Measurements from ENCODE around the gene RNF34.

Gene RNF34

GRCh38 chr12:121392325-121392716, 7.6 kb upstream of the RNF34 start:
- no peak for DNase-seq (ENCODE audit: low read depth in 1 of 2, low spot score in 1 of 2)
- no peaks in the 10 kb centered on the region for H3K27me3 ChIP-seq (ENCODE audit: insufficient read depth, poor library complexity, severe bottlenecking)
- no peak overlapping the region for H3K27ac ChIP-seq (replicated peaks)
- no peak overlapping the region for H3K4me3 ChIP-seq (replicated peaks; ENCODE audit: insufficient read depth, low read length)
- TF ChIP-seq, protein P1, sequence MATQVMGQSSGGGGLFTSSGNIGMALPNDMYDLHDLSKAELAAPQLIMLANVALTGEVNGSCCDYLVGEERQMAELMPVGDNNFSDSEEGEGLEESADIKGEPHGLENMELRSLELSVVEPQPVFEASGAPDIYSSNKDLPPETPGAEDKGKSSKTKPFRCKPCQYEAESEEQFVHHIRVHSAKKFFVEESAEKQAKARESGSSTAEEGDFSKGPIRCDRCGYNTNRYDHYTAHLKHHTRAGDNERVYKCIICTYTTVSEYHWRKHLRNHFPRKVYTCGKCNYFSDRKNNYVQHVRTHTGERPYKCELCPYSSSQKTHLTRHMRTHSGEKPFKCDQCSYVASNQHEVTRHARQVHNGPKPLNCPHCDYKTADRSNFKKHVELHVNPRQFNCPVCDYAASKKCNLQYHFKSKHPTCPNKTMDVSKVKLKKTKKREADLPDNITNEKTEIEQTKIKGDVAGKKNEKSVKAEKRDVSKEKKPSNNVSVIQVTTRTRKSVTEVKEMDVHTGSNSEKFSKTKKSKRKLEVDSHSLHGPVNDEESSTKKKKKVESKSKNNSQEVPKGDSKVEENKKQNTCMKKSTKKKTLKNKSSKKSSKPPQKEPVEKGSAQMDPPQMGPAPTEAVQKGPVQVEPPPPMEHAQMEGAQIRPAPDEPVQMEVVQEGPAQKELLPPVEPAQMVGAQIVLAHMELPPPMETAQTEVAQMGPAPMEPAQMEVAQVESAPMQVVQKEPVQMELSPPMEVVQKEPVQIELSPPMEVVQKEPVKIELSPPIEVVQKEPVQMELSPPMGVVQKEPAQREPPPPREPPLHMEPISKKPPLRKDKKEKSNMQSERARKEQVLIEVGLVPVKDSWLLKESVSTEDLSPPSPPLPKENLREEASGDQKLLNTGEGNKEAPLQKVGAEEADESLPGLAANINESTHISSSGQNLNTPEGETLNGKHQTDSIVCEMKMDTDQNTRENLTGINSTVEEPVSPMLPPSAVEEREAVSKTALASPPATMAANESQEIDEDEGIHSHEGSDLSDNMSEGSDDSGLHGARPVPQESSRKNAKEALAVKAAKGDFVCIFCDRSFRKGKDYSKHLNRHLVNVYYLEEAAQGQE (IDR thresholded peaks at IDR 0.05; ENCODE audit: insufficient replicate concordance, low read depth) = no peak
- no peak for TF ChIP-seq SPI1 (IDR thresholded peaks at IDR 0.05; ENCODE audit: borderline replicate concordance, low read depth)
- no peak for TF ChIP-seq GABPA (IDR thresholded peaks at IDR 0.05; ENCODE audit: low read depth)
- TF ChIP-seq, protein P2, sequence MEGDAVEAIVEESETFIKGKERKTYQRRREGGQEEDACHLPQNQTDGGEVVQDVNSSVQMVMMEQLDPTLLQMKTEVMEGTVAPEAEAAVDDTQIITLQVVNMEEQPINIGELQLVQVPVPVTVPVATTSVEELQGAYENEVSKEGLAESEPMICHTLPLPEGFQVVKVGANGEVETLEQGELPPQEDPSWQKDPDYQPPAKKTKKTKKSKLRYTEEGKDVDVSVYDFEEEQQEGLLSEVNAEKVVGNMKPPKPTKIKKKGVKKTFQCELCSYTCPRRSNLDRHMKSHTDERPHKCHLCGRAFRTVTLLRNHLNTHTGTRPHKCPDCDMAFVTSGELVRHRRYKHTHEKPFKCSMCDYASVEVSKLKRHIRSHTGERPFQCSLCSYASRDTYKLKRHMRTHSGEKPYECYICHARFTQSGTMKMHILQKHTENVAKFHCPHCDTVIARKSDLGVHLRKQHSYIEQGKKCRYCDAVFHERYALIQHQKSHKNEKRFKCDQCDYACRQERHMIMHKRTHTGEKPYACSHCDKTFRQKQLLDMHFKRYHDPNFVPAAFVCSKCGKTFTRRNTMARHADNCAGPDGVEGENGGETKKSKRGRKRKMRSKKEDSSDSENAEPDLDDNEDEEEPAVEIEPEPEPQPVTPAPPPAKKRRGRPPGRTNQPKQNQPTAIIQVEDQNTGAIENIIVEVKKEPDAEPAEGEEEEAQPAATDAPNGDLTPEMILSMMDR (IDR thresholded peaks at IDR 0.05; ENCODE audit: insufficient read depth, low read length) = no peak
- TF ChIP-seq POLR2AphosphoS5 (IDR thresholded peaks at IDR 0.05; ENCODE audit: low read depth) = no peak

- no peak for DNase-seq (ENCODE audit: low read depth in 1 of 2, low spot score in 1 of 2)
- Histone ChIP-seq H3K27me3 (ENCODE audit: insufficient read depth, poor library complexity, severe bottlenecking) (no peaks in the 10 kb centered on the region), H3K27ac (replicated peaks) (no peak overlapping the region), H3K4me3 (replicated peaks; ENCODE audit: insufficient read depth, low read length) (no peak overlapping the region)
- TF ChIP-seq, protein P1 (IDR thresholded peaks at IDR 0.05; ENCODE audit: insufficient replicate concordance, low read depth) = no peak
- TF ChIP-seq GABPA (IDR thresholded peaks at IDR 0.05; ENCODE audit: low read depth) = no peak
- no peak for TF ChIP-seq POLR2AphosphoS5 (IDR thresholded peaks at IDR 0.05; ENCODE audit: low read depth)
- TF ChIP-seq, protein P2 (IDR thresholded peaks at IDR 0.05; ENCODE audit: insufficient read depth, low read length) = no peak
- TF ChIP-seq SPI1 (IDR thresholded peaks at IDR 0.05; ENCODE audit: borderline replicate concordance, low read depth) = no peak
Measured at GRCh38 chr12:121397521-121397920, 2.4 kb upstream of the RNF34 start.

- DNase-seq (ENCODE audit: low read depth in 1 of 2, low spot score in 1 of 2) = no peak
Measured at GRCh38 chr12:121398355-121398754, 1.6 kb upstream of the RNF34 start.

More at GRCh38 chr12:121398355-121398754, 1.6 kb upstream of the RNF34 start:
- Histone ChIP-seq H3K27me3 (ENCODE audit: insufficient read depth, poor library complexity, severe bottlenecking) (no peaks in the 10 kb centered on the region), H3K4me3 (replicated peaks; ENCODE audit: insufficient read depth, low read length) (no peak overlapping the region), H3K27ac (replicated peaks) (no peak overlapping the region)
- TF ChIP-seq GABPA (IDR thresholded peaks at IDR 0.05; ENCODE audit: low read depth) (no peak), POLR2AphosphoS5 (IDR thresholded peaks at IDR 0.05; ENCODE audit: low read depth) (no peak), SPI1 (IDR thresholded peaks at IDR 0.05; ENCODE audit: borderline replicate concordance, low read depth) (no peak)
- TF ChIP-seq, protein P2 (IDR thresholded peaks at IDR 0.05; ENCODE audit: insufficient read depth, low read length) = no peak
- TF ChIP-seq, protein P1 (IDR thresholded peaks at IDR 0.05; ENCODE audit: insufficient replicate concordance, low read depth) = no peak
